GM19452 (cell line): ENCODE results near the gene CMTM4.

Experiments used
- ATAC-seq: cut with Tn5 transposase; IDR thresholded peaks from one replicate; pipeline ENCODE4 v1.9.1; 2021; ENCODE audit not compliant: unreplicated experiment

The CMTM4 gene

DNA sequence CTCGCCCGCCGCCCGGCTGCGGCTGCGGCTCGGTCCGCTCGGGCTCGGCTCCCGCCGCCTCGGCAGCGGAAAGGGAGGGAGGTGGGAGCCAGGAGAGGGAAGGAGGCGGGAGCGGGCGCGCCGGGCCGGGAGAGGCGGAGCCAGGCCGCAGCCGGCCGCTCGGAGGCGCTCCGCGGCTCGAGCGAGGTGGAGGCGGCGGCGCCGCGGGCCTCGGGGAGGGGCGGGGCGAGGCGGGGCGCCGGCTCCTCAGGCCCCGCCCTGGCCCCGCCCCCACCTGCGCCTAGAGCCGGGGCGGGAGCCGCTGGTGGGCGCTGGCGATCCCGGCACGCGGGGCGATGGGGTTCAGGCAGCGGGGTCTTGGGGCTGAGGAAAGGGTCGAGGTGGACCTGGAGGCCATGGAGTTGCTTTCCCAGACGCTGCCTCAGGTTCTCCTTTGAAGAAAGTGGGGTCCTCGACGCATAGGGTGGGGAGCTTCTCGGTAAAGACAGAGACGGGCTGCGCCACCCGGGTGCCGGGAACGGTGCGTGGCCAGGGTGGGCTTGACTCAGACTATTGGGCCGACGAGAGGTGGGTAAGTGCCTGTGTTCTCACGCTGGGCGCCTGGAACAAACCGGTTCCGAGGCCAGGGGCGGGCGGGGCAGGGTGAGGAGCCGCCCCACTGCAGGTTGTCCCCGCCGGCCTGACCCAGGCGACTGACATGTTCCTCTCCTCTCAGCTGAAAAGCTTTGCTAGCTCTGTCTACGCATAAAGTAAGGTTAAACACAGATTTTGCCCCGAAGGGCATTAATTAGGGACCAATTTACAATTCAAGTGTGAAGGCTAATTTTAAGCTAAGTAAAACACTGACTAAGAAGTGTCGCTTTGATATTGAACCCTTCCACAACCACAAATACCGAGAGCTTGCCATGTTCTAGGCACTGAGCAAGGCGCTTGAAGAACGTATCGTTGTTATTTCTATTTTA, at the start of gene CMTM4:
CMTM4 (minus strand) TSS at position 75 of the 962 bp plus-strand sequence. CDS start 218 bp downstream, outside the sequence.
- peak; percentile 89 for ATAC-seq

DNA sequence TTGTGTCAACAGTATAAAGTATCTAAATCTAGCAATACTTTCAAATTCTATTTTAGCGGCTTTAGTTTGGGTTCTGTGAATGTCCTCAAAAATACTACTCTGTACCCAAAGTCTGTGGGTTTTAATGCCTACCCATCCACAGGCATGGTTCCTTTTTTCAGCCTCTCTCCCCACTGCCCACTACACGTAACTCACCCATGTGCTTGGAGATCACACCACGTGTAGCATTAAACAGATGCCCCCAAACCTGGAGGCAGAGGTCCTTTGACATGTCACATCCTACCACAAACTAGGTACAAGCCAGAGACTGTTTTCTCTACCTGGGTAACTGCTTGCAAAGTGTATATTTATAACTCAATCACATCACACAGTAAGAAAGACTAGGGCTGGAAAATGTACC, 49.5 kb upstream of the CMTM4 start:
- no peak for ATAC-seq

DNA sequence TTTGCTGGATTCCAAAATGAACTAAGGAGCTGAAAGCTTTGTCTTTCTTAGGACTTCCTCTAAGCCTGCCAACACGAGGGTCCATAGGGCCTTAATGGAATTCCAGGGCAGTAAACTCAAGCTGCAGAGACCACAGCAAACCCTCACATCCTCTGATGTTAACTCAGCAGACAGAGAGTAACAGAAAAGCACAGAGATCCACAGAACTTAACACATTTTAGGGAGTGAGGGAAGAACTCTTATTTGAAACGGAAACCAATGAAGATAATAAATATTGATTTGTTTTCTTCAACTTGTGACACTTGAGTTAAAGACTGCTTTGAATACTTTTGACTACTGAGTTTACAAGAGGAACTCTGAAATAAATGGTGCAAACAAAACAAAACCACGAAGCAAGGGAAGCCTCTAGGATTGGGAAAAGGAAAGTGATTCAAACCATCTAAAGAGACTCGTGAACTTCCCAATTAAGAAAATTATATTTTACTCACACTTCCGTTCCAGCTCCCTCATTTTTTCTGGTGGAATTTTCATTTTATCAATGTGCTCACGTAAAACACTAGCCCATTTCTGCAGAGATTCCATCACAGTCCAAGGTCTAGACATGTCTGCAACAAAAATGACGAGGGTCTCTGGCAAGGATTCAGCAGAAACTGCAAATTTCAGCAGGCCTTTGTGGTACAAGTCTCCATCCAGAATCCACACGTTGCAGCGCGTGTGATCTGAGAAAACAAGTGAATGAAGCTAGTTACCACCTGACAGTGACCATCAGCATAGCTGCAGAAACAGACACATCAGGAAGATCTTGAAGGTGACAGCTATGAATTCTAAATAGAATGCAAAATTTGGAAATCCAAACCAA, 45.6 kb upstream of the CMTM4 start:
- no peak for ATAC-seq

DNA sequence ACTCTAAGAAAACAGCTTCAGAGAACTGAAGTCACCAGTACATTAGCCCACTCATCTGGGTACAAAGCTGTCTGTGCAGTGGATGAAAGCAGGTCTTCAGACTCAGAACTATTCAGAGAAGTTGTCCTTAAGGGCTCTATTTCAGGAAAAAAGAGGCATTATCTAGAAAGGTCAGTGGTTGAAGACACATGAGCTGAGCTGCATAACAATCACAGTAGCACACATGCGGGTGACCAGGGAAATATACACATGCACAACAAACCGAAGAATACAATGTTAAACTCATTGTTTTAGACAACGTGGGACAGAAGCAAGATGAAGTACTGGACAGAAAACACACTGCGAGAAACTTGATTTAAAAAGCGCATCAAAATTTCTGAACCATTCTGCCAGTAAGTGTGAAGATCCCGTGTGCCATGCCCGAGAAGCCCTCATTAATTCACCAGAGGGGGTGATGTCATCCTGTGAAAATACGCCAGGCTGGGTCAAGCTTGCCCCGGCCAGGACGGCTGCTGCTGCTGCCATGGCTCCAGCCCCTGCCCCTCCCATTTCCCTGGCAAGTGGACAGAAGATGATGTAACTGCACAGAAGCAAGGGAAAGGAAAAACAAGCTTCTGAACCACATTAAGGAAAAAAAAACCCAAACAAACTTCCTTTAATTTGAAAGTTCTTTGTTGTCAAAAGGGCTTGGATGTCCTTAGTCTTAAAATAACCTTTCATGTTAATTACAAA, 44.8 kb upstream of the CMTM4 start:
- ATAC-seq, result no peak

DNA sequence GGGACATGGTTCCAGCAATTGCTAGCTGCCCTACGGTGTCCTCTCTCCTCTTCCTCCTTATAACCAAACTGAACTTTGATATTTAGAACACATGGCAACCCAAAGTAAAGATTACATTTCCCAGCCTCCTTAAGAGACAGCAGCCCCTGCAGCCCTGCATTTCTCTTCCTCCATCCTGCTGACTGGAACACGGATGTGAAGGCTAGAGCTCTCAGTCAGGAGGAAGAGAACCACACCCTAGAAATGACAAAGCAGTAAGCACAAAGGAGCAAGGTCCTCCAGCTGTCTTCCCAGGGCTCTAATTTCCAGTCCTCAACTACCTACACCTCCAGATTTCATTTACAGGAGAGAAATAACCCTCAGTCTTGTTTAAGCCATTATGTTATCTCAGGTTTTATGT, 44.0 kb upstream of the CMTM4 start:
- no peak for ATAC-seq

DNA sequence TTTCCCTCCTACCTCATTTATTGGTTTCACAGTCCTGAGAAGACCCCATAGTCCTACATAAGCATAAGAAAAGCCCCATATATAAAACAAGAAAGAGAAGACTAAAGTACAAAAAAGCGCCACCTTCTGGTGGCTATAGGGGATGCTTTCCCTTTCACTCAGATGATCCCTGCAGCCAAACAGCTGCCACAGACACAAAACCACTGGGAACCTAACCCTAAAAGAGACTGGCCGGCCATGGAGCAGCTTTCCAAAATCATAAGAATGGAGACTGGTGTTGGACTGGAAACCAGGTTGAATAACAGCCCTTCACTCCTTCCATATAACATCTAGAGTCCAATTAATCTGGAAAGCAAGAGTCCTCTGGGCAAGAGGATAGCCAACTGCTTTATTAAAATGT, 43.5 kb upstream of the CMTM4 start:
- ATAC-seq, result no peak

DNA sequence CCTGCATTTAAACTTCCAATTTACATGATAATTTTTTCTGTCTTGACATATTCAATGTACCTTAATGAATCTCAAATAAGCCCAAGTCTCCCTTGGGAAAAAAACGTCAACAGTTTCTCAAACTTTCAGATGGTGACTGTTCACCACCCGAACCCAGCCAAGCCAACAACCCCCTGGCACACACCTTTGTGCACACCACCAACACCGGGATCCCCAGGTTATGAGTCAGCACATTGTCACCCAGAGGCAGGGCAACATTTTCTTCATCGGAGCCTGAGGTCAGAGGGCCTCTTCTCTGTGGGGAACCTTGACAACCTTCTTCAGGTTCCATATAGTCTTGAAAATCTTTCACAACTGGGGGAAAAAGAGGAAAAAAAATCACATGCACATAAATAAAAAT, 39.3 kb upstream of the CMTM4 start:
- no peak for ATAC-seq

DNA sequence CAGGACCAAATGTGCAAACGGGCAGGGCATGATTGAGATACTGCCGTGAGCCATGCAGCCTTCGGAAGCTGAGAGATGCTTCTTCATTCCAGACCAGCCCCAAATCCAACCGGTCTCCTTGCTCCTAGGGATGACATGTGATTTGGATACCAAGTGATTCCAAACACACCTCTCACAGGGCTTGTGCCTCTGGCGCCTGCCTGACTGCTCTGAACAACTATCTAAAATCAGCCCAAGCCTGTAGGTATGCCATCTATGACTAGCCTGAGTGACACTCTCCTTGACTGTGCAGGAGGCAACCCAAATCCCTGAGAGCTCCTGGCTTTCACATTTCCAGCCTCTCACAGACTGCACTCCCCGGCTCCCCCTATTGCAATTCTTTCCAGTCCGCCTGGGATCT, 34.6 kb upstream of the CMTM4 start:
- ATAC-seq, result no peak

DNA sequence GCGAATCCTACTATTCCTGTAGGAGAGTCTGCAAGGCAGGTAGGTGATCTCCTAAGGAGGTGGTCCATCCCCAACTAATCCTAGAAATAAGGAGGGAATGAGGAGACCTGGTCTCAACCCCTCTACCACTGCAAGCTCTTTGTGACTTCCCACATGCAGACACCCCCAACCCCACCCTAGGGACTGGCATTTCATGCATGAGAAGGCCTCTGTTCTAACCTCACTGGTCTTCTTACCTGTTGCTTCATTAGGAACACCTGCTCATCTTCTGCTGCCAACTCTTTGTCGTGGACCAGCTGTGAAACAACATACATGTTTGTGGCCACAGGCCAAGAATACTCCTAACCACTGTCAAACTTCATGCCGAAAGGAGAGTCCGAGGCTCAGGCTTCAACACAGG, 32.3 kb upstream of the CMTM4 start:
- ATAC-seq, result no peak

DNA sequence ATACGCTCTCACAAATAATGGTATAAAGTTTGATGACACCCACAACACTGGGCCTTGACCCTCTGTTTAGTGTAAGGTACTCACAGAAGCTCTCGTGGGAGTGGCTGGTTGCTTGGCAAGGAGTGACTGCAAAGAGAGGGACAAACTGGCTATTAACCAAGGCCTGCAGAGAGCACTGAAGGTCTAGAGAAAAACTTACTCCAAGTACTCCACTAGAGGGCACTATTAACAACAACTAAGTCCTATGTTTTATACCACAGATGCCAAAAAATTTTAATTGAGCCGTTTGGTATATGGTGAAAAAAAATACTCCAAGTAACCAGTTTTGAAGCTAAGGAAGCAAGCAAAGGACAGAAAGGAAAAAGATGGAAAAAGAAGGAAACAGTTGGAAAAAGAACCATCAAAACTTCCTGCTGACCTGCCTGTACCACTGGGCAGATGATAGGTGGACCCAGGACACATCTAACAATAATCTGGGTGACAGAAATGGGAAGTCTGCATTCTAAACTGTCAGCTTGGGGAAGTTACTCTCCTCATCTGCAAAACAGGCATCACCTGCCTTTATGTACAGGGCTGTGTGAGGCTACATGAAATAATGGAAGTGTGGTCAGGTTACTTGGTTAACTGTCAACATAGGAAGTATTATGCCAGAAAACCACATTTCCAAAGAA, 31.7 kb upstream of the CMTM4 start:
- ATAC-seq, result no peak

DNA sequence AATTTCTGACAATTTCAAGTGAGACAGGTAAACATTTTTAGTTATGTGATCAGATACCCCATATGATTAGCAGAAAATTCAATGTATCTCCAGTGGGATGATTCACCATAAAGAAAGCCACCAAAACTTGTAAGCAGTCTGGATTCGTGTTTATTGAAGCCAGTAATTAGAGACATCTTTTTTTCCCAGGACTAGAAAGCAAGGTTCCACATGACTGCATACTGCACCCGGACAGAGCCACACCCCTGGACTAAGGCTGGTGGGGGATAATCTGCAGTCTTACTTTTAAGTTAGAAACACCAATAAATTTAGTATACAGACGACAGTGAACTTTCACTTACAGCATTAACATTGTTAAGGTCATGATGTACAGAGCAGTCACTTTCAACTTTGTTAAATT, 24.2 kb upstream of the CMTM4 start:
- no peak for ATAC-seq

DNA sequence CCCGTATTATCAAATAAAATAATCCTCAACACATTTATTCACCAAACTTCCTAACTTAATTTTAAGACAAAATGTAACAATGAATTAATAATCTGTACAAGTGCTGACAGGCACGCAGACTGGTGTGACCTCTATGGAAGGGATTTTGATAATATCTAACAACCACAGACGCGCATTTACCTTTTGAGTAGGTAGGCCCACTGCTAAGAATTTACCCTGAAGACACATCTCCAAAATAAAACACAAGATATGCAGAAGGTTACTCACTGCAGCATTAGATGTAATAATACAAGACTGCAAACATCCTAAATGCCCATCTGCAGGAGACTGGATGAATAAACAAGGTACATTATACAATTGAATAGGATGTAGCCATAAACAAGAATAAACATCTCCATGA, 22.7 kb upstream of the CMTM4 start:
- no peak for ATAC-seq

DNA sequence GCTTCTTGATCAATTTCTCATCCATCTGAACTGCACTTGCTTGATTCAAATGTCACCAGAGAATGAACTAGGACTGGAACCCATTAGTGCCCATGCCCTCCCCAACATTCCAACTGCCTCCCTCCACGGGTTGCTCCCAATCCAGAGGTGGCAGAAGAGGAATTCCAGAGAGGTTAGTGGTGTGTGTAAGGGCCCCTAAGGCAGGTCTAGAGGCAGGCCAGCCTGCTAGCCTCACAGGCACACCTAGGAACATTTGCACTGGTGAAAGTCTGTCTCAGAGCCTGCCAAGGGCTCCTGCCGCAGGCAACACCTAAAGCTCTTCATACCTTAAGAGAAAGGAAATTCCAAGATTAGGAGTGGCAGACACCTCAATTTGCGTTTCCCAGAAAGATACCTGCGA, 21.2 kb upstream of the CMTM4 start:
- ATAC-seq, result no peak

DNA sequence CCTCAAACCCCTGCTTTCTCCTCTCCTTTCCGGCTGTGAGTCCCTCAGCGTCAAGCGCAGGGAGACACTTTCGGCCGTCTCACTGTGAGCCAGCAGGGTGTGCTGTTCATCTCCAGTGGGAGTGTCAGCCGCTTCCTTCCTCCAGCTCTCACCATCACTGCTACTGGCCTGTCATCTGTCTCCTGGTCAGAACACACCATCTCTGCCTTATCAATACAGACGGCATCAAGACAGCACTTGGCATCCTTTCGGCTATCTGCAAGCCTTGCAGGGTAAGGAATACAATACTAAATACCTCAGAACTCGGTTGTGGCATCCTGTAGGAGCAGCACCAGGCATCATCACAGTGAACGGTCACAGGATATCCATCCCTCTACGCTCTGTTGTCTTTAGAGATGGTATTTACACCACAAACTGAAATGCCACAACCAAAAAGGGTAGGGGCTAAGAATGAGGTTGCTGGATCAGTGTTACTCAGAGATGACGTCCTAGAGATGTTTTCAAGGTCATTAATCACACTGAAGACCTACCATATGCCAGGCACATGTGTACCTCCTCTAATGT, 20.7 kb upstream of the CMTM4 start:
- ATAC-seq, result no peak

DNA sequence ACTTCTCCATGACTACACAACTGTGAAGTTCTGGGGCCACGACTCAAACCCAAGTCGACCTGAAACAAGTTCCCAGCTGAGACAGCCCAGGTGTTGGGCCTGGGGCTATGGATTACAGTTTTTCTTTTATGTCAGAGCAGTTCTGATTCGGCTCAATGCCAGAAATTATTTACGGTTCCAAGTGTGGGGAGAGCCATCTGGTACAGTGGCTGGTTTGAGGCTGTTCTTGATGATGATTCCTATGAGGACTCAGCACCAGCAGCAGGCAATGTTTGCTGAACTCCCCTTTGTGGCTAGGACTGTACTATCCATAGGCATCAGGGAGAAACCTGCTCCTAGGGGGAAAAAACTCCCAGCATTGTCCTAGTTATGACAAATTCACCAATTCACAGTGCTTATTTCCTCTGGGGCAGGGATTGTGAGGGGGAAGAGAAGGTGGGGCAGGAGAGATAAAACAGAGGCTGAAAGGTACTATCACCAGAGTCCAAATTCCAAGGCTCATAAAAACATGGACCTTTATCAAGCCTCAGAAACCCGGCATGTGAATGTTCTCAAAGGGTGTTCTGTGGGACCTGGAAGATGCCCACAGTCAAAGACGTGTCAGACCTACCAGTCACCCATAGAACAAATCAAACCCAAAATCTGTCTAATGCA, 18.2 kb upstream of the CMTM4 start:
- ATAC-seq, result no peak

DNA sequence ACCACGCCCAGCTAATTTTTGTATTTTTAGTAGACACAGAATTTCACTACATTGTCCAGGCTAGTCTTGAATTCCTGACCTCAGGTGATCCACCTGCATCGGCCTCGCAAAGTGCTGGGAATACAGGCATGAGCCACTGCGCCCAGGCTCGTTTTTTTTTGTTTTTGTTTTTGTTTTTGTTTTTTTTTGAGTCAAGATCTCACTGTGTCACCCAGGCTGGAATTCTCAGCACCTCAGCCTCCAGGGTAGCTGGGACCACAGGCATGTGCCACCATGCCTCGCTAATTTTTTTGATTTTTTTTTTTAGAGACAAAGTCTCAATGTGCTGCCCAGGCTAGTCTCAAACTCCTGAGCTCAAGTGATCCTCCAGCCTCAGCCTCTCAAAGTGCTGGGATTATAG, 17.5 kb upstream of the CMTM4 start:
- no peak for ATAC-seq

DNA sequence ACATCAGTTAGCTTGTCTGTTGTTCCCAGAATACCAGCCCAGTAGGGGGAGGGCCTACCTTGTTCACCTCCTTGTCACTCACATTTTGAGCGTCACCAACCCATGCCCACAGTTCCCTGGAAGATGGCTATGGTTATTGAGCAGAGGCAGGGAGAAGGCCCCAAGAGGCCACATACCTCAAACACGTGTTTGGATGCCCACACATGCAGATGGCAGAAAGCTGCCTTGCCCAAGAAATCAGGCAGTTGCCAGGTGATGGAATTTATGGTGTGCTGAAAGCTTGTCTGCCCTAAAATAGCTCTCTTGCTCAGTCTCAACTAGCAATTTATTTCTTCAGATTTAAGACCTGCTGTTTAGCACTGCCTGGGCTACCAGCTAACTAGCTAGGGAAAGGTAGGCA, 16.5 kb upstream of the CMTM4 start:
- no peak for ATAC-seq

DNA sequence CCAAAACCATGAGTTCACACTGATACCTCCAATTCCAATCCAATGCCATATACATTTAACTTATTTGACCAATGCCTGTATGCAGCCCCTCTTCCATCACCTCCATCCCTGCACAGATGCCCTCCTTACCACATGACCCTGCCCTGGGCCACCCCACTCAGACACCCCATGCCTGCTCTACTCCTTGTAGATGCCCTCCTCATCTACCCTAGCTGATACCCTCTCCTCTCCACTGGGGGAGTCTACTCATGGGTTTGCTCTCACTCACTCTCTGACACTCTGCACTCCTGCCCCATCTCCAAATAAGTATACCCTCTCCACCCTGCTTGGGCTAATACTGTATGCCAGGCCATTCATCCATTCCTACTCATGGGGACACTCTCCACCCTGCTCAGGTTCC, 16.0 kb upstream of the CMTM4 start:
- ATAC-seq, result no peak

DNA sequence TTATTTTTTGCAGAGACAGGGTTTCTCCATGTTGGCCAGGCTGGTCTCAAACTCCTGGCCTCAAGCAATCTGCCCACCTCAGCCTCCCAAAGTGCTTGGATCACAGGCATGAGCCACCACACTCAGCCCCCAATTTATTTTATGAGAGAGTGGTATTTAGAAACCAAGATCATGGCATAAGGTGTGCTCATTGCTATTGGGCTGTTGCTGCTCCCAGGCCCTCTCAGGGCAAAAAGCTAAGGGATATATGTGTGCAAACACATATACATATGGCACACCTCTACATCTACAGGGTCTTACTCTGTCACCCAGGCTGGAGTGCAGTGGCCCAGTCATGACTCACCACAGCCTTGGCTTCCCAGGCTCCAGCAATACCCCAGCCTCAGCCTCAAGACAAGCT, 15.0 kb upstream of the CMTM4 start:
- no peak for ATAC-seq

DNA sequence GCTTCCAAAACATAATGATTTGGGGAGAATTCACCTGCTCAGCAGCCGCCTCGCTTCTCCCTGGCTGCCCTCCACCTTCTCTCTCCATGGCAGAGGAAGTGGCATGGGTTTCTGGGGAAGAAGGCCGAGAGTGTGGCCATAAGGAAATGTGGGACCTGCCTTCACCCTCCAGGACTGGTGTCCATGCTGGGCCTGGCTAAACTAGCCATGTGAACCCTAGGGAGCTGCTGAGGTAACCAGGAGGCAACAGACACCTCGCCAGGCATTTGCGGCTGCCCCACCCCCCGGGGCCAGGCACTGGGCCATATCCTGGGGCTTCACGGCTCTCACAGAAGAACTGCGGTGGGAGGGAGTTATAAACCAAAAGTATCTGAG, 9.9 kb upstream of the CMTM4 start:
- ATAC-seq, result no peak
